ENCODE measurements around the gene NUMA1. TPM values are rescaled to one million over a fixed set of nuclear protein-coding genes. Genes with fewer than 3 reads are reported as not detected.

Gene NUMA1
- polyA plus RNA-seq, 1 experiment = 79.5 TPM

DNA sequence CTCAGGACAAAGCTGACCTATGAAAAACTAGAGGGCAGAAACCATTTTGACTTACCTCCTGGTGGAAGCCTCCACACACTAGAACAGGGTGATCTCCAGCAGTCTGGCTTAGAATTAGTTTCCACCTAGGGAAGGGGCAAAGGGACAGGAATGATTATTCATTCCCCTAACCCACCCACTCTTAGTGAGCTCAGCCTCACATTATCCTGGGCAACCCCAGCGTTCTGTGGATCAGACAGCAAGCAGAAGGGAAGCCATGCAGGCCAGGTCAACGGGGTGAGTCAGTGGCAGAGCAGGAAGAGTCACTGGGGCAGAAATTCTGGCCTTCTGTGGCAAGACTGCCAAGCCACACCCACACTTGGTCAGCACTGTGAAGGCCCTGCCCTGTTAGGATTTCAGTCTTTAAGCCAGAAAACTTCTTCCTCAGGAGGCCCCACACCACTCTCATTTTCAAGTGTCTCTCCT is 10.5 kb downstream of the NUMA1 start:
- TF ChIP-seq, protein P1, sequence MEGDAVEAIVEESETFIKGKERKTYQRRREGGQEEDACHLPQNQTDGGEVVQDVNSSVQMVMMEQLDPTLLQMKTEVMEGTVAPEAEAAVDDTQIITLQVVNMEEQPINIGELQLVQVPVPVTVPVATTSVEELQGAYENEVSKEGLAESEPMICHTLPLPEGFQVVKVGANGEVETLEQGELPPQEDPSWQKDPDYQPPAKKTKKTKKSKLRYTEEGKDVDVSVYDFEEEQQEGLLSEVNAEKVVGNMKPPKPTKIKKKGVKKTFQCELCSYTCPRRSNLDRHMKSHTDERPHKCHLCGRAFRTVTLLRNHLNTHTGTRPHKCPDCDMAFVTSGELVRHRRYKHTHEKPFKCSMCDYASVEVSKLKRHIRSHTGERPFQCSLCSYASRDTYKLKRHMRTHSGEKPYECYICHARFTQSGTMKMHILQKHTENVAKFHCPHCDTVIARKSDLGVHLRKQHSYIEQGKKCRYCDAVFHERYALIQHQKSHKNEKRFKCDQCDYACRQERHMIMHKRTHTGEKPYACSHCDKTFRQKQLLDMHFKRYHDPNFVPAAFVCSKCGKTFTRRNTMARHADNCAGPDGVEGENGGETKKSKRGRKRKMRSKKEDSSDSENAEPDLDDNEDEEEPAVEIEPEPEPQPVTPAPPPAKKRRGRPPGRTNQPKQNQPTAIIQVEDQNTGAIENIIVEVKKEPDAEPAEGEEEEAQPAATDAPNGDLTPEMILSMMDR (IDR thresholded peaks at IDR 0.05; ENCODE audit: low read depth, low read length) = no peak
- ChIA-PET POLR2A (interaction anchor here (0.6 kb wide), 1 partner anchor 88 kb away, joined by 5 read pairs; no protein-coding TSS in a partner anchor), CTCF (no interaction called here)
- H3K4me3 ChIP-seq (ENCODE audit: low read depth, low read length) = peak overlapping the region; percentile 11
- DNase-seq (ENCODE audit: low read depth, low spot score) = peak; percentile 21
- peak overlapping the region; percentile 62 for H3K27ac ChIP-seq (ENCODE audit: low read depth, low read length)
- H3K9me3 ChIP-seq (ENCODE audit: control insufficient read depth, insufficient read depth, low read length) = no peaks in the 10 kb centered on the region
- H3K27me3 ChIP-seq (ENCODE audit: control insufficient read depth, insufficient read depth, low read length) = no peaks in the 10 kb centered on the region

DNA sequence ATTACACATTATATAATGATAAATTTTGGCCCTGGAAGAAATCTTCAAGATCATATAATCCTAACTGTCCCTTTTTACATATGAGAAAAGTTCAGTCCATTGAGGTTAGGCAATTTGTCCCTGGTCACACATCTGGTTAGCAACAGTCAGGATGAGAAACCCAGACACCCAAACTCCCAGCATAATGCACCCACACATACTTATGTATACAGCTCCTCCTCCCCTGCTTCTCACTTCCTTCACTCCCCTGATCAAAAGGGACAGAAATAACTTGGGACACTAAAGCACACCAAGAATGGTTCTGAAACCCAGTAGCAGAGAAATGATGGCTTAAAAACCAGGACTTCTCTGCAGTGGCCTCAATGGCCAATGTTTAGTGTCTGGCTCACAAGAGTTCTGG is 11.1 kb downstream of the NUMA1 start:
- POLR2A ChIA-PET = interaction anchor here (0.6 to 1.1 kb wide), 2 partner anchors 28 to 87 kb away, joined by 3 to 5 read pairs; no protein-coding TSS in a partner anchor
- H3K4me3 ChIP-seq (ENCODE audit: low read depth, low read length) = peak overlapping the region; percentile 25
- H3K9me3 ChIP-seq (ENCODE audit: control insufficient read depth, insufficient read depth, low read length) = no peaks in the 10 kb centered on the region
- TF ChIP-seq, protein P1 (IDR thresholded peaks at IDR 0.05; ENCODE audit: low read depth, low read length) = no peak
- peak overlapping the region; percentile 62 for H3K27ac ChIP-seq (ENCODE audit: low read depth, low read length)
- DNase-seq (ENCODE audit: low read depth, low spot score) = no peak
- CTCF ChIA-PET = no interaction called here
- H3K27me3 ChIP-seq (ENCODE audit: control insufficient read depth, insufficient read depth, low read length) = no peaks in the 10 kb centered on the region

DNA sequence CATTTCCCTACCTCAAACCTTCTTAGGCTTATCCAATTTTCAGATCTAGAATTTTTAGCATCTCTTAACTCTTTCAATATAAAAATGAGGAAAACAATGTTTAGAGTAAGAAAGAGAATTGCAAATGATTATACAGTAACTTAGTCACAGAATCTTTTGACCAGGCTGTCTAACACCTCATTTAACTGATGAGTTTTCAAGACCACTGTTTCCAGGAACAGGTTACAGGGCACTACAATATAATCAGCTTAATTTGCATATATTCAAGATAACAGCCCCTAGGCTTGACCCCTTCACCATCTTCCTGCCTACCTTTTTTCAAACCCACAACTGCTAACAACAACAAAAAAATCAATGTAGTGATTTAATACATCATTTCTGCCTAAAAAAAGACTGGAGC is 12.7 kb downstream of the NUMA1 start:
- TF ChIP-seq, protein P1 (IDR thresholded peaks at IDR 0.05; ENCODE audit: low read depth, low read length) = no peak
- ChIA-PET POLR2A (interaction anchor here (1.1 kb wide), 1 partner anchor 27 kb away, joined by 3 read pairs; no protein-coding TSS in a partner anchor), CTCF (interaction anchor here (0.6 to 1.7 kb wide), 4 partner anchors 23 to 113 kb away, joined by 4 to 16 read pairs (median 8); no protein-coding TSS in a partner anchor)
- no peak overlapping the region for H3K27ac ChIP-seq (ENCODE audit: low read depth, low read length)
- H3K4me3 ChIP-seq (ENCODE audit: low read depth, low read length) = no peak overlapping the region
- no peak for DNase-seq (ENCODE audit: low read depth, low spot score)
- no peaks in the 10 kb centered on the region for H3K27me3 ChIP-seq (ENCODE audit: control insufficient read depth, insufficient read depth, low read length)
- no peaks in the 10 kb centered on the region for H3K9me3 ChIP-seq (ENCODE audit: control insufficient read depth, insufficient read depth, low read length)

DNA sequence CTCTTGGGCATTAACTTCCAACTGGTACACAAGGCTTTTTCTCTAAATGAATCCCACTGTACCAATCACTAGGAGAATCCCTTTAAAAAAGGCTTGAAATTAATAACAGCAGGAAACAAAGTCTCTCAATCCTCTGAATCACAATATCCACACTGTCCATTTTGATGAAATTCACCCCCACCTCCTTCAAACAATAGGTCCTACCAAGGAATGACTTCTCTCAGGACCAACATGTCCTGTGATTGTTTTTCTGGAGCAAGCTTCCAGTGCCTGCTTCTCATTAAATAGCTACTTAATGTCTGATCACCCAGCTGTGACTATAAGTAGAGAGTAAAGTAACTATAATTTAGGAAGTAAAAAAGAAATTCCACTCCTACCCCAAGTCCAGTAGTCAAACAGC is 13.1 kb downstream of the NUMA1 start:
- TF ChIP-seq, protein P1 (IDR thresholded peaks at IDR 0.05; ENCODE audit: low read depth, low read length) = no peak
- DNase-seq (ENCODE audit: low read depth, low spot score) = no peak
- CTCF ChIA-PET = interaction anchor here (0.6 to 1.7 kb wide), 3 partner anchors 24 to 86 kb away, joined by 6 to 16 read pairs (median 10); no protein-coding TSS in a partner anchor
- Histone ChIP-seq H3K4me3 (ENCODE audit: low read depth, low read length) (no peak overlapping the region), H3K9me3 (ENCODE audit: control insufficient read depth, insufficient read depth, low read length) (no peaks in the 10 kb centered on the region), H3K27ac (ENCODE audit: low read depth, low read length) (peak overlapping the region; percentile 3), H3K27me3 (ENCODE audit: control insufficient read depth, insufficient read depth, low read length) (no peaks in the 10 kb centered on the region)
- POLR2A ChIA-PET = interaction anchor here (0.9 to 1.1 kb wide), 2 partner anchors 23 to 27 kb away, joined by 3 to 8 read pairs; no protein-coding TSS in a partner anchor

DNA sequence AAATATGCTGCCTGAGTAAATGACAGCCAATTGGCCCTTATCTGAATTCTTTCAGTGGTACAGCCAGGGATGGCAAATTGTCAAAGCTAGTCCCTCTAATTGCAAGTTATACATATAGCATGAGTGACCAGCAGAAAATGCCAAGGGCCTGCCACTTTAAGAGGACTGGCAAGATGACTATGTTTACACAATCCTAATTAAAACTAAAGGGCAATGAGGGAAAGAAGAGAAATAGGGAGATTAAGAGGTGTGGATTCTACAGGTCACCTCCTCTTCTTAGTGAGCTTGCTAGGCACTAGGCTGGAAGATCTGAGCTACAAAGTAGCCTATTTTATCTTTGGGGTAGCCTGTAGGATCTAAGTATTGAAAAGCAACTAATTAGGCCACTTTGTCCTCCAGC is 13.5 kb downstream of the NUMA1 start:
- CTCF ChIA-PET = interaction anchor here (1.3 to 1.7 kb wide), 2 partner anchors 24 to 42 kb away, joined by 6 to 16 read pairs; no protein-coding TSS in a partner anchor
- TF ChIP-seq, protein P1 (IDR thresholded peaks at IDR 0.05; ENCODE audit: low read depth, low read length) = no peak
- POLR2A ChIA-PET = interaction anchor here (0.9 to 1.1 kb wide), 2 partner anchors 23 to 26 kb away, joined by 3 to 8 read pairs; no protein-coding TSS in a partner anchor
- Histone ChIP-seq H3K27ac (ENCODE audit: low read depth, low read length) (peak overlapping the region; percentile 3), H3K9me3 (ENCODE audit: control insufficient read depth, insufficient read depth, low read length) (no peaks in the 10 kb centered on the region), H3K4me3 (ENCODE audit: low read depth, low read length) (no peak overlapping the region), H3K27me3 (ENCODE audit: control insufficient read depth, insufficient read depth, low read length) (no peaks in the 10 kb centered on the region)
- no peak for DNase-seq (ENCODE audit: low read depth, low spot score)

Measured in AG04450 (cell line).